ENCODE results near the gene TXN2. TPM values are rescaled to one million over a fixed set of nuclear protein-coding genes. Genes with fewer than 3 reads are reported as not detected.

TXN2 gene
- polyA plus RNA-seq, 1 experiment: 157 TPM

- CTCF ChIA-PET: interaction anchor here (0.6 to 1.3 kb wide), 2 partner anchors 13 to 44 kb away, joined by 3 read pairs; no protein-coding TSS in a partner anchor
- H3K4me3 ChIP-seq (ENCODE audit: low read depth, low read length): no peak overlapping the region
- no peaks in the 10 kb centered on the region for H3K27me3 ChIP-seq (ENCODE audit: control insufficient read depth, insufficient read depth, low read length)
- H3K9me3 ChIP-seq (ENCODE audit: control insufficient read depth, insufficient read depth, low read length): no peaks in the 10 kb centered on the region; the same call in 1 of the 2 replicates
- no peak for DNase-seq (ENCODE audit: low read depth, low spot score)
- POLR2A ChIA-PET: interaction anchor here (0.6 to 1.0 kb wide), 2 partner anchors 10 to 38 kb away, joined by 3 read pairs; no protein-coding TSS in a partner anchor
- no peak for TF ChIP-seq CTCF (IDR thresholded peaks at IDR 0.05; ENCODE audit: low read depth, low read length)
- no peak overlapping the region for H3K27ac ChIP-seq (ENCODE audit: low read depth, low read length)
Observed at GRCh38 chr22:36457688-36458450, 23.6 kb downstream of the TXN2 start.

- no peak for DNase-seq (ENCODE audit: low read depth, low spot score)
- no peak for TF ChIP-seq CTCF (IDR thresholded peaks at IDR 0.05; ENCODE audit: low read depth, low read length)
- Histone ChIP-seq H3K27me3 (ENCODE audit: control insufficient read depth, insufficient read depth, low read length) (no peaks in the 10 kb centered on the region), H3K4me3 (ENCODE audit: low read depth, low read length) (no peak overlapping the region), H3K9me3 (ENCODE audit: control insufficient read depth, insufficient read depth, low read length) (no peaks in the 10 kb centered on the region; the same call in 1 of the 2 replicates), H3K27ac (ENCODE audit: low read depth, low read length) (no peak overlapping the region)
- ChIA-PET POLR2A (interaction anchor here (0.6 to 1.6 kb wide), 2 partner anchors 11 to 80 kb away, joined by 4 to 5 read pairs; no protein-coding TSS in a partner anchor), CTCF (interaction anchor here (0.7 to 1.7 kb wide), 2 partner anchors 14 to 70 kb away, joined by 4 to 5 read pairs; no protein-coding TSS in a partner anchor)
Observed at GRCh38 chr22:36456464-36456845, 25.0 kb downstream of the TXN2 start.

- no peak for DNase-seq (ENCODE audit: low read depth, low spot score)
- POLR2A ChIA-PET: interaction anchor here (0.6 to 1.6 kb wide), 5 partner anchors 10 to 80 kb away, joined by 3 to 18 read pairs (median 5); partner anchors contain the start of gene MYH9
- H3K4me3 ChIP-seq (ENCODE audit: low read depth, low read length): no peak overlapping the region
- H3K27ac ChIP-seq (ENCODE audit: low read depth, low read length): peak overlapping the region; percentile 52
- no peaks in the 10 kb centered on the region; the same call in 1 of the 2 replicates for H3K9me3 ChIP-seq (ENCODE audit: control insufficient read depth, insufficient read depth, low read length)
- H3K27me3 ChIP-seq (ENCODE audit: control insufficient read depth, insufficient read depth, low read length): no peaks in the 10 kb centered on the region
- no peak for TF ChIP-seq CTCF (IDR thresholded peaks at IDR 0.05; ENCODE audit: low read depth, low read length)
- CTCF ChIA-PET: interaction anchor here (0.7 to 1.7 kb wide), 2 partner anchors 15 to 69 kb away, joined by 4 to 5 read pairs; no protein-coding TSS in a partner anchor
Observed at GRCh38 chr22:36455571-36456463, 25.6 kb downstream of the TXN2 start.

GRCh38 chr22:36454916-36455570, 26.4 kb downstream of the TXN2 start:
- DNase-seq (ENCODE audit: low read depth, low spot score): peak; percentile 72

More at GRCh38 chr22:36454916-36455570, 26.4 kb downstream of the TXN2 start:
- Histone ChIP-seq H3K9me3 (ENCODE audit: control insufficient read depth, insufficient read depth, low read length) (no peaks in the 10 kb centered on the region; the same call in 1 of the 2 replicates), H3K4me3 (ENCODE audit: low read depth, low read length) (peak overlapping the region; percentile 50), H3K27ac (ENCODE audit: low read depth, low read length) (peak overlapping the region; percentile 52), H3K27me3 (ENCODE audit: control insufficient read depth, insufficient read depth, low read length) (no peaks in the 10 kb centered on the region)
- ChIA-PET CTCF (interaction anchor here (1.7 kb wide), 1 partner anchor 15 kb away, joined by 4 read pairs; no protein-coding TSS in a partner anchor), POLR2A (interaction anchor here (0.6 to 1.6 kb wide), 5 partner anchors 10 to 77 kb away, joined by 3 to 18 read pairs (median 6); partner anchors contain the start of gene MYH9)
- TF ChIP-seq CTCF (IDR thresholded peaks at IDR 0.05; ENCODE audit: low read depth, low read length): peak; percentile 6; the same call in 1 of the 2 replicates
